ENCODE results near the gene LACTB.
A peak's percentile ranks its signal among the peaks of the same experiment; 100 is the strongest.

LACTB gene

GRCh38 chr15:63133786-63134185 is 12.1 kb downstream of the LACTB start:
- DNase-seq (ENCODE audit: low read depth) = no peak

DNA sequence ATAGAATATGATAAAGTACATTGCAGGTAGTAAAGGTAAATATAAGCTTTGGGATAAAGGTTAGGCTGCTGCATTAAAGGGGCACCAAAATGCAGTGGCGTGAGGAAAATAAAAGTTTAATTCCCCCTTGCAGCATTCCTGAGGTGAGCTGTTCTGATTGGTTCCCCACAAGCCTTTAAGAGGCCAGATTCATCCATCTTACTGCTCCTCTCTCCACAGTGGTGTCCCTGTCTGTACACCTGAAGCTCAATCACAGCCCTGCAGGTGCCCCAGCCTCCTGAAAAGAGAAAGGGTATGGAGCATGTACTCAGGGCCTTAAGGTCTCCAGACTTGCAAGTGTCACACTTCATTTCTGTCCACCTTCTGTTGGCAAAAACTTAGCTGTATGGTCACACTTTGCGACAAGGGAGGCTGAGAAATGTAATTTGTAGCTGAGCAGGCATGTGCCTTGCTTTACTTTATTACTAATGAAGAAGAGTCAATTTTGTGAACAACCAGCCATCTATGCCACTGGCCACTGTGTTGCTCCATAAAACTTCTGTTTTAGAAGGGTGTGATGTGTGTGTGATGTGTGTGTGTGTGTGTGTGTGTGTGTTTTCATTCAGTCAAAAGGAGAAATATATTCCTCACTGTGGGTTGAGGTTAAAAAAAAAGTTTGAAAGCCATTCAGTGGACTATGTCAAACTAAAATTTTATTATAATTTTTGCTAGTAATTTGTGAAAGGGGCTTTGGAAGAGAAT is 12.8 kb downstream of the LACTB start:
- DNase-seq (ENCODE audit: low read depth) = no peak

- DNase-seq (ENCODE audit: low read depth) = no peak
Measured at GRCh38 chr15:63135281-63135680, 13.6 kb downstream of the LACTB start.

GRCh38 chr15:63135804-63136203 is 14.1 kb downstream of the LACTB start:
- DNase-seq (ENCODE audit: low read depth) = no peak

DNA sequence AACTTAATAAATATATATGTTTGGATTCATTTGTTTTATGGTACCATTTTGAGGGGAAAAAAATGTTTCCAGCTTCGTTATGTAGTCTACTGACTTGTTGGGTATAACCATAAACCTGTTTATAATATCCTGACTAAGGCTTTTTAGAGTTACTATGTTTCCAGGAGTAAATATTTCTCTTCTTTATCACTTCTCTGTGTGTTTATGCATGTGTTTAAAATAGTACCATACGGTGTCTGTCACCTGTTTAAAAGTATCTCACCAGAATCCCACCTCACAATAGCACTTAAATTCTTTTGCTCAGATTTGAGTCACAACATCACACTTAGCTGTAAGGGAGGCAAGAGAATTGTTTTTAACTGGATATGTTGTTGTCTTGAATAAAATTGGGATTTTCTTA is 15.1 kb downstream of the LACTB start:
- no peak for DNase-seq (ENCODE audit: low read depth)

- DNase-seq (ENCODE audit: low read depth) = no peak
Measured at GRCh38 chr15:63140936-63141335, 19.3 kb downstream of the LACTB start.

DNA sequence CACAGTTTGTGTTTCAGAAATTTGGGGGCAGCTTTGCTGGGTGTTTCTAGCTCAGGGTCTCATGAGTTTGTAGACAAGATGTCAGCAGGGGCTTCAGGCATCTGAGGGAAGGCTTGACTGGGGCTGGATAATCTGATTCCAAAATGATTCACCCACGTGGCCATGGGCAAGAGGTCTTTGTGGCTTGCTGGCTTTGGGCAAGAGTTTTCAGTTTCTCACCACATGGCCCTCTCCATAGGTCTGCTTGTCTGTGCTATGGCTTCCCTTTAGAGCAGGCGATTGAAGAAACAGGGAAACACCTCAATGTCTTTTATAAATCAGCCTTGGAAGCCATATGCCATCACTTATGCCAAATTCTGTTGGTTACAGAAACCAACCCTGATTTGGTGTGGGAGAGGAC is 23.8 kb downstream of the LACTB start:
- no peak for DNase-seq (ENCODE audit: low read depth)

GRCh38 chr15:63146684-63147083 is 25.0 kb downstream of the LACTB start:
- no peak for DNase-seq (ENCODE audit: low read depth)

DNA sequence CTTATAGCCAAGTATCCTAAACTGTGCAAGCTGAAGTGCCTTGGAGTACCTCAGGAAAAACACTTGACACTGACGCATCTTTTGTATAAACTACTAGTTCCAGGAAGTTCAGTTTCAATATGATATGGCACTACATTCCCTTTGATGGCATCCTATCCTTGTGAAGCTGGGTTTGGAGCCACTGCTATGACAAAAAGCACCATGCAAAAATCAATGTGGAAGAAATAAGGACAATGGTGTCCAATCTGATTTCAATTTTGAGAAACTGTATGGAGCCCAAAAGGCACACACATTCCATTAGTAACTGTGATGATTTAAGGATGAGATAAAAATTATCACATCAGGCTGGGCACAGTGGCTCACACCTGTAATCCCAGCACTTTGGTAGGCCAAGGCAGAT is 30.0 kb downstream of the LACTB start:
- no peak for DNase-seq (ENCODE audit: low read depth)

DNA sequence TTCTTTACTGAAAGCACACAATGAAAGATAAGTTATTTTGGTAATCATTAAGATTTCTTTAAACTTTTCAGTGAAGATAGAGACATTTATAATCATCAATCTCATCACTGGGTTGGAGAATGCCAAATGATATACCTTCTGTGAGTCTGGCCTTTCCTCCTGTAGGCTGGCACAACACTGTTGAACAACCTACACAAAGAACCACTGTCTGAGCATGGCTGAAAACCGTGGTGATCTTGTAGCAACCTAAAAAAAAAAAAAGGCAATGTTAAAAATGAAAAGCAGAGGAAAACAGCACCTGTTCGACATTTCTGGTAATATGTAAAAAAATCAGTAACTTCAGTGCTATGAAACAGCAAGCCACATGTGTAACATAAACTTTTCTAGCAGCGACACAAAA is 33.8 kb downstream of the LACTB start:
- no peak for DNase-seq (ENCODE audit: low read depth)

DNA sequence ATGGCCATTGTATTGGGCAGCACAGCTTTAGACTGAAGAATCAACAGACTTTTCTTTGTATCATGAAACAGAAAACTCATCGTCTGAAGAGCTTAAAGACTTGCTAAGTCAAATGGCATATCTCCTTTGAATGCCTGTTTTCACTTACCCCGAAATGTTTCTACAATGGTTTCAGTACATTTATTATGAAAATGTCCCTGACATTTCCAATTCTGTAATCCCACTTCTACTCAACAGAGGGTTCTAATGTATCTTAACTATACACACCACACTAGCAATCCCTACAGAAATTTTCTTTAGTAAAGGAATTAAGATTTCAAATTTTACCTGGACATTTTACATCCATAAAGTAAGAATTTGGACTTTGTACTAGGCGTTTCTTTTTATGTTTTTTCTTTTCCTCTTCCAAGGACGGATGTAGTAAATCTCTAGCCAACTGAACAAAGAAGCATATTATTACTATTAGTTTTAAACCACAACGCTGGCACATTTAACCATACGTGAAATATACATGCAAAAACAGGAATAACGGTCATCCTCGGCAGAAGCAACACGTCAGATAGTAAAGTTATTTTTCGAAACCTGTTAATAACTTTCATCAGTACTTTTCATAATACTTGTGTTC is 34.5 kb downstream of the LACTB start:
- DNase-seq (ENCODE audit: low read depth) = no peak

DNA sequence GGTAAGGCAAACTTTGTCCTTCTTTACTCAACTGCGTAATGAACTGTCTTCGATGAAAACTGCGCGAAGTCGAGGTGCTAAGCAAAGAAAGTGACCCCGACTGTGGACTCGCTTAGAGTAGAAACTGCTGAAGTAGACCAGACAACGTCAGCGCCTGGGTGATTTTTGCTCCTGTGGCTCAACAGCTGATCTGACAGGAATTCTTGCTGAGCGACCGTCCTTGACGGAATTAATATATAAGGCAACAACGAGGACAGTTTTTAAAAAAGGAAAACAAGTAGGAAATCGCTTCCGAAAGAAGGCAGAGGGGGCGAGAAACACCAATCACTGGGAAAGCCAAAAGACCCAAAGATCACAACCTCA is 35.1 kb downstream of the LACTB start:
- DNase-seq (ENCODE audit: low read depth) = no peak

GRCh38 chr15:63157118-63157843 is 35.6 kb downstream of the LACTB start, which contains the start of gene RPS27L:
TSS of gene RPS27L (minus strand) at chr15:63157477. CDS start at chr15:63157405, 72 bp downstream.
- DNase-seq (ENCODE audit: low read depth) = peak; percentile 79

GRCh38 chr15:63157891-63158431 is 36.3 kb downstream of the LACTB start:
- DNase-seq (ENCODE audit: low read depth) = no peak

DNA sequence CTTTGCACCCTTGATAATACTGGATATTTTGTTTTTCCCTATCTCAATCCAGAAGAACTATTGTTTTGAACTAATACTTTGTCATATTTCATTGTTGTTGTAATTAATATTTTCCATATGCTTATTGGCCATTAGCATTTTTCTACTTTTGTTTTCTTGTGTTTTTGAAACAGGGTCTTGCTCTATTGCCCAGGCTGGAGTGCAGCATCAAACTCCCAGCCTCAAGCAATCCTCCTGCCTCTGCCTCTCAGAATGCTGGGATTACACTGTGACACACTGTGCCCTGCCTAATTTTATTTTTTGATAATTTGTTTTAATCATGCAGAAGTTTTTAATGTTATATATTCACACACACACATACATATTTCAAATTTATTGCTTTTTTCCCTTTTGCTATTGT is 39.0 kb downstream of the LACTB start:
- no peak for DNase-seq (ENCODE audit: low read depth)

DNA sequence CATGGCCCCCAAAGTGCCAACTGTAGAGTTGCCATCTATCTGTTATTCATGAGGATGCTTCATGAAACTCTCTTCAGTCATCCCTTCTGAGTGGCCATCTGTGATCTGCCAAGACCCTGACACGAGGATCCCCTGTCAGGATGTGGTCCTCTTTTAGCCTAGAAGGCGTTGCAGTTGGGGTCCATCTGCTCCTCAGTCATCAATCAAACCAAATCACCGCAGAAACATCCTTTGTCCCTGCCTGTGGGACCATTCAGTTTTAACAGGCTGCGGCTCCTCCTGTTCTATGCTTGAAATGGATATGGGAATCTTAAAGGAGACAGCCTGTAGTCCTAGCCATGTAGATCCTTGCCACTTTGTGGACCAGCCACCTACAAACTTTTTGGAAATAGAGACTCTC is 41.6 kb downstream of the LACTB start:
- DNase-seq (ENCODE audit: low read depth) = no peak

DNA sequence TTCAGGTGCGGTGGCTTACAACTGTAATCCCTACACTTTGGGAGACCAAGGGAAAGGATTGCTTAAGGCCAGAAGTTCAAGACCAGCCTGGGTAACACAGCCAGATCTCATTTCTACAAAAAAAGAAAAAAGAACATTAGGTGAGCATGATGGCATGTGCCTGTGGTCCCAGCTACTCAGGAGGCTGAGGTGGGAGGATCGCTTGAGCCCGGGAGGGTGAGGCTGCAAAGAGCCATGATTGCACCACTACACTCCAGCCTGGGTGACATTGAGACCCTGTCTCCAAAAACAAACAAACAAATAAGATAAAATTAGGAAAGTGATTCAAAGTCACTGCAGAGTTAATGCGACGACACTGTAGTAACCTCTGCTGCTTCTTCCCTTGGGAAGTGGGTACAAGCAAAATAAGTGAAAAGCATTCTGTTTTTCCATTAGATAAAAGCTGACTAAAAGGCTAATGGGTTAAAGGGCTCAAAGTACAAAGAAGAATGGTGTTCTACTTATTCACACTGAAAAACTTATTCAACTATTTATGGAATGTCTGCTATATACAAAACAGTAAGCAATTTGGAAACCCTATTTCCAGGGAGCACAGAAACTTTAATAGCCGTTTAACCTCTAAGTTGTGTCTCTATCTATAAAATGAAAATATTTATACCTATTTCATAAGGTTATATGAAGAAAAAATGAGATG is 43.7 kb downstream of the LACTB start:
- DNase-seq (ENCODE audit: low read depth) = no peak

GRCh38 chr15:63166219-63166618 is 44.6 kb downstream of the LACTB start:
- DNase-seq (ENCODE audit: low read depth) = no peak

- DNase-seq (ENCODE audit: low read depth) = no peak
Measured at GRCh38 chr15:63169788-63170187, 48.1 kb downstream of the LACTB start.

DNA sequence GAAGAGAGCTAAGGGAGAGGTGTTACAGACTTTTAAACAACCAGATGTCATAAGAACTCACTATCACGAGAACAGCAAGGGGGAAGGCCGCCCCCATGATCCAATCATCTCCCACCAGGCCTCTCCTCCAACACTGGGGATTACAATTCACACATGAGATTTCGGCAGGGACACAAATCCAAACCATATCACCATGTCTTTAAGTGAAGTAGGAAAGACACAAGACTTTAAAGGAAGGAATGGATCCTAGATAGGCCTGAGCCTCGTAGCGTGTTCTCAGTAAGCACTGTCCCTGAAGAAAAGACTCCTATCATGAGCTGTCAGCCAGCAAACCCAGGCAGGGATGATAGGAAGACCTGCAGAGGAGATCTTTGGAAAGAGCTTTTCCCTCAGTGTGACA is 50.7 kb downstream of the LACTB start:
- no peak for DNase-seq (ENCODE audit: low read depth)

- no peak for DNase-seq (ENCODE audit: low read depth)
Measured at GRCh38 chr15:63172851-63173451, 51.3 kb downstream of the LACTB start.

DNA sequence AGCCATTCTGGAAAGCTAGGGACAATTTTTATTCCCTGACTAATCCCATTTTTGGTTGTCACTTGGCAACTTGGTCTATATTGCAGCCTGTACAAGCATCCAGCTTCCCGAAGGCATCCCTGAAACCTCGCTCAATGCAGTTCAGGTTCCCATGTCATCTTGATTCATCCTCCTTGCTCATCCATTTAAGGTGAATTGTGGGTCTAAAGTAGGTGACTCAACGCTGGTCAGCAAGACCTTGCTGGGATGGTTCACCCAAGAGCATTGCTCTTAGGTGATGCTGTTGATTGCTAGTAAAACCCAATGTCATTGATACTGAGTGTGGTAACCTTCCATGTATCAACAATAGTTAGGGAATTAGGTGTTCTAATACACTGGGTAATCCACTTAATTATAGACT is 54.6 kb downstream of the LACTB start:
- no peak for DNase-seq (ENCODE audit: low read depth)
